ENCODE data around the gene STPG3.
A peak's percentile ranks its signal among the peaks of the same experiment; 100 is the strongest.
"Not testable (repeated sequence)": the region's sequence is repeated elsewhere in the genome, so short reads cannot be mapped to it uniquely, and the experiment has no call there.

STPG3 gene

GRCh38 chr9:137240841-137241489 lies 10.1 kb upstream of the STPG3 start, which contains the start of gene TUBB4B:
TUBB4B (plus strand) TSS chr9:137241287; CDS start chr9:137241361, 74 bp downstream.
- ChIA-PET POLR2A (interaction anchor here (0.6 to 7.4 kb wide), 45 partner anchors 9 to 218 kb away, joined by 3 to 164 read pairs (median 4); partner anchors contain the start of genes ANAPC2, EXD3, MAN1B1 and NDOR1), CTCF (interaction anchor here (0.9 to 8.1 kb wide), 5 partner anchors 11 to 212 kb away, joined by 3 to 139 read pairs (median 3); partner anchors contain the start of genes CYSRT1, RNF208 and RNF224)
- no peak for TF ChIP-seq CTCF (IDR thresholded peaks at IDR 0.05; ENCODE audit: insufficient read depth, low read length, missing control alignments)

GRCh38 chr9:137241490-137242268 lies 9.4 kb upstream of the STPG3 start:
- H3K4me3 ChIP-seq (ENCODE audit: low read depth, low read length), result peak overlapping the region; percentile 78
- DNase-seq (ENCODE audit: low read depth, low spot score), result no peak
- POLR2A ChIA-PET, result interaction anchor here (0.6 to 7.4 kb wide), 19 partner anchors 8 to 182 kb away, joined by 3 to 164 read pairs (median 7); partner anchors contain the start of genes ANAPC2, EXD3, MAN1B1 and NELFB
- CTCF ChIA-PET, result interaction anchor here (1.2 to 8.1 kb wide), 2 partner anchors 16 to 53 kb away, joined by 4 to 139 read pairs; partner anchors contain the start of genes ANAPC2, CYSRT1, RNF208 and RNF224
- no peak for TF ChIP-seq CTCF (IDR thresholded peaks at IDR 0.05; ENCODE audit: insufficient read depth, low read length, missing control alignments)

More at GRCh38 chr9:137240841-137241489, 10.1 kb upstream of the STPG3 start, which contains the start of gene TUBB4B:
- peak; percentile 99 for DNase-seq (ENCODE audit: low read depth, low spot score)
- peak within 1 kb of the TSS; percentile 78 for H3K4me3 ChIP-seq (ENCODE audit: low read depth, low read length)

- DNase-seq (ENCODE audit: low read depth, low spot score), result no peak
- H3K4me3 ChIP-seq (ENCODE audit: low read depth, low read length), result peak overlapping the region; percentile 78
- ChIA-PET CTCF (interaction anchor here (0.5 to 1.4 kb wide), 4 partner anchors 14 to 183 kb away, joined by 3 to 4 read pairs (median 4); partner anchors contain the start of genes ANAPC2 and SSNA1), POLR2A (interaction anchor here (0.6 to 7.4 kb wide), 12 partner anchors 11 to 437 kb away, joined by 3 to 164 read pairs (median 4); partner anchors contain the start of genes ANAPC2, MAN1B1, NELFB and SSNA1)
- TF ChIP-seq CTCF (IDR thresholded peaks at IDR 0.05; ENCODE audit: insufficient read depth, low read length, missing control alignments), result no peak
Measured at GRCh38 chr9:137242269-137243203, 8.6 kb upstream of the STPG3 start.

- not testable (repeated sequence) for DNase-seq (ENCODE audit: low read depth, low spot score); H3K4me3 ChIP-seq (ENCODE audit: low read depth, low read length)
- CTCF ChIA-PET, result interaction anchor here (0.8 to 1.4 kb wide), 2 partner anchors 11 to 13 kb away, joined by 4 read pairs; partner anchors contain the start of gene NELFB
- POLR2A ChIA-PET, result interaction anchor here (0.7 to 7.4 kb wide), 4 partner anchors 11 to 184 kb away, joined by 3 to 164 read pairs (median 6); partner anchors contain the start of genes ANAPC2, MAN1B1, NELFB and SSNA1
Measured at GRCh38 chr9:137243266-137243625, 7.8 kb upstream of the STPG3 start.

GRCh38 chr9:137243626-137244485 lies 7.2 kb upstream of the STPG3 start:
- TF ChIP-seq CTCF (IDR thresholded peaks at IDR 0.05; ENCODE audit: insufficient read depth, low read length, missing control alignments), result no peak
- POLR2A ChIA-PET, result interaction anchor here (0.7 to 7.4 kb wide), 3 partner anchors 10 to 185 kb away, joined by 4 to 164 read pairs (median 8); partner anchors contain the start of genes ANAPC2, NELFB, SSNA1 and STPG3
- no peak overlapping the region for H3K4me3 ChIP-seq (ENCODE audit: low read depth, low read length)
- no peak for DNase-seq (ENCODE audit: low read depth, low spot score)
- CTCF ChIA-PET, result interaction anchor here (0.8 to 1.4 kb wide), 2 partner anchors 11 to 12 kb away, joined by 4 read pairs; partner anchors contain the start of gene NELFB
